ENCODE data around the gene USP31. TPM values are rescaled to one million over a fixed set of nuclear protein-coding genes. Genes with fewer than 3 reads are reported as not detected.

The USP31 gene
- total and polyA plus RNA-seq, 2 of the 8 experiments (the other 6 are each of a cell fraction or from before 2014, with no cell fraction given) = 6.7 to 19.0 TPM

GRCh38 chr16:23119570-23119969, 29.7 kb downstream of the USP31 start (continued):
- TF ChIP-seq CHD7 (IDR thresholded peaks at IDR 0.05; ENCODE audit: insufficient replicate concordance, low read length) = no peak
- TF ChIP-seq SIRT6 (IDR thresholded peaks at IDR 0.05; ENCODE audit: low read length) = no peak
- TF ChIP-seq CTCF (IDR thresholded peaks at IDR 0.05; ENCODE audit: control extremely low read depth in 1 of 3, insufficient read depth in 1 of 3, low read depth in 1 of 3, low read length in 3 of 3) = no peak
- TF ChIP-seq GTF2F1 (IDR thresholded peaks at IDR 0.05; ENCODE audit: borderline replicate concordance, low read depth, low read length) = no peak
